Vagina (tissue), 2 donors: Measurements from ENCODE around the gene CBX2.

Experiments
- POLR2A ChIP-seq, 2 donors: fragments of 450-650 bp; IDR thresholded peaks; one replicate each; pipeline ENCODE4 v1.6.1; 2017; ENCODE audit warnings: antibody characterized with exemption in 2 of 2, mild to moderate bottlenecking in 2 of 2, moderate library complexity in 2 of 2
- POLR2AphosphoS5 ChIP-seq, 2 donors: sonication (generic); formaldehyde crosslinking; IDR thresholded peaks; one replicate each; pipeline ENCODE4 v1.9.0; 2017; ENCODE audit warnings: antibody characterized with exemption in 2 of 2, mild to moderate bottlenecking in 2 of 2, low read depth in 1 of 2; ENCODE audit not compliant: insufficient read depth in 1 of 2

DNA sequence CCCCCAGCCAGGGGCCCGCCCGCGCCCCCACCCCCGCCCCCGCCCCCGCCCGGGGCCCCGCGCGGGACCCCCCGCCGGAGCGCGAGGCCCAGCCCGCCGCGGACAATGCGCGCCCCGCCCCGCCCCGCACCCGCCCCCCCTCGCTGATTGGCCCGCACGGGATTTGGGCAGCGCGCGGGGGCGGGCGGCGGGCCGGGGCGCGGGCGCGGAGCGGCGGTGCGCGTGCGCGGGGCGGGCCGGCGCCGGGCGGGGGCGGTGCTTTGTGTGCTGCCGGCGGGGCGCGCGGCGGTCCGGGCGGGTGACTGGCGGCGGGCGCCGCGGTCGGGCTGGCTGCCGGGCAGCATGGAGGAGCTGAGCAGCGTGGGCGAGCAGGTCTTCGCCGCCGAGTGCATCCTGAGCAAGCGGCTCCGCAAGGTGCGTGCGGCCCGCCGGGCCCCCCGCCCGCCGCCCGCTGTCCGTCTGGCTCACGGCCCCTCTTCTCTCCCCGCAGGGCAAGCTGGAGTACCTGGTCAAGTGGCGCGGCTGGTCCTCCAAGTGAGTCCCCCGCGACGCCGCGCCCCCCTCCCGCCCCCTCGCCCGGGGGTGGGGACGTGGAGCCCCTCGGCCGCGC is at the start of gene CBX2:
- TF ChIP-seq POLR2A (IDR thresholded peaks at IDR 0.05) (no peak), POLR2AphosphoS5 (IDR thresholded peaks at IDR 0.05; ENCODE audit: insufficient read depth in 1 of 2, low read depth in 1 of 2) (no peak)
